Measurements from ENCODE around the gene MGLL.
A peak's percentile ranks its signal among the peaks of the same experiment; 100 is the strongest.

The MGLL gene

GRCh38 chr3:127733781-127734180 lies 88.5 kb downstream of the MGLL start:
- Histone ChIP-seq H3K27ac (ENCODE audit: low read length) (no peak overlapping the region), H3K9me3 (ENCODE audit: control insufficient read depth, insufficient read depth, low read length) (no peaks in the 10 kb centered on the region), H3K4me3 (ENCODE audit: low read length) (no peak overlapping the region), H3K36me3 (ENCODE audit: control insufficient read depth, insufficient read depth, low read length) (no peaks in the 10 kb centered on the region), H3K4me1 (ENCODE audit: control insufficient read depth, insufficient read depth, low read length) (peaks cover 3% of the 10 kb centered on the region; the same call in 1 of the 2 replicates), H3K27me3 (ENCODE audit: control insufficient read depth, insufficient read depth, low read length) (no peaks in the 10 kb centered on the region)
- DNase-seq (ENCODE audit: low read depth, low spot score) = no peak
- WGBS (ENCODE audit: insufficient coverage, insufficient read length) = no CpG with 5 or more reads among the region's 10 CpGs

- DNase-seq (ENCODE audit: low read depth, low spot score) = no peak
- no peak overlapping the region for H3K4me3 ChIP-seq (ENCODE audit: low read length)
- no peaks in the 10 kb centered on the region for H3K9me3 ChIP-seq (ENCODE audit: control insufficient read depth, insufficient read depth, low read length)
- H3K27ac ChIP-seq (ENCODE audit: low read length) = no peak overlapping the region
- WGBS (ENCODE audit: insufficient coverage, insufficient read length) = no CpG with 5 or more reads among the region's 9 CpGs
- H3K4me1 ChIP-seq (ENCODE audit: control insufficient read depth, insufficient read depth, low read length) = peaks cover 3% of the 10 kb centered on the region; the same call in 1 of the 2 replicates
- no peaks in the 10 kb centered on the region for H3K36me3 ChIP-seq (ENCODE audit: control insufficient read depth, insufficient read depth, low read length)
- no peaks in the 10 kb centered on the region for H3K27me3 ChIP-seq (ENCODE audit: control insufficient read depth, insufficient read depth, low read length)
These were observed 89.4 kb downstream of the MGLL start for GRCh38 chr3:127732879-127733350.

GRCh38 chr3:127732303-127732702 lies 90.0 kb downstream of the MGLL start:
- Histone ChIP-seq H3K9me3 (ENCODE audit: control insufficient read depth, insufficient read depth, low read length) (no peaks in the 10 kb centered on the region), H3K4me3 (ENCODE audit: low read length) (no peak overlapping the region), H3K4me1 (ENCODE audit: control insufficient read depth, insufficient read depth, low read length) (peaks cover 3% of the 10 kb centered on the region; the same call in 1 of the 2 replicates), H3K27ac (ENCODE audit: low read length) (no peak overlapping the region), H3K27me3 (ENCODE audit: control insufficient read depth, insufficient read depth, low read length) (no peaks in the 10 kb centered on the region), H3K36me3 (ENCODE audit: control insufficient read depth, insufficient read depth, low read length) (no peaks in the 10 kb centered on the region)
- no CpG with 5 or more reads among the region's 4 CpGs for WGBS (ENCODE audit: insufficient coverage, insufficient read length)
- peak; percentile 29 for DNase-seq (ENCODE audit: low read depth, low spot score)

GRCh38 chr3:127731546-127732289 lies 90.6 kb downstream of the MGLL start:
- Histone ChIP-seq H3K4me1 (ENCODE audit: control insufficient read depth, insufficient read depth, low read length) (peaks cover 3% of the 10 kb centered on the region; the same call in 1 of the 2 replicates), H3K4me3 (ENCODE audit: low read length) (no peak overlapping the region), H3K27ac (ENCODE audit: low read length) (no peak overlapping the region), H3K9me3 (ENCODE audit: control insufficient read depth, insufficient read depth, low read length) (no peaks in the 10 kb centered on the region), H3K36me3 (ENCODE audit: control insufficient read depth, insufficient read depth, low read length) (no peaks in the 10 kb centered on the region), H3K27me3 (ENCODE audit: control insufficient read depth, insufficient read depth, low read length) (no peaks in the 10 kb centered on the region)
- no peak for DNase-seq (ENCODE audit: low read depth, low spot score)
- no CpG with 5 or more reads among the region's 12 CpGs for WGBS (ENCODE audit: insufficient coverage, insufficient read length)

GRCh38 chr3:127730666-127731295 lies 91.5 kb downstream of the MGLL start:
- no peak for DNase-seq (ENCODE audit: low read depth, low spot score)
- H3K27me3 ChIP-seq (ENCODE audit: control insufficient read depth, insufficient read depth, low read length) = no peaks in the 10 kb centered on the region
- H3K36me3 ChIP-seq (ENCODE audit: control insufficient read depth, insufficient read depth, low read length) = no peaks in the 10 kb centered on the region
- no peaks in the 10 kb centered on the region for H3K9me3 ChIP-seq (ENCODE audit: control insufficient read depth, insufficient read depth, low read length)
- WGBS (ENCODE audit: insufficient coverage, insufficient read length) = no CpG with 5 or more reads among the region's 6 CpGs
- no peak overlapping the region for H3K27ac ChIP-seq (ENCODE audit: low read length)
- peaks cover 3% of the 10 kb centered on the region; the same call in 1 of the 2 replicates for H3K4me1 ChIP-seq (ENCODE audit: control insufficient read depth, insufficient read depth, low read length)
- no peak overlapping the region for H3K4me3 ChIP-seq (ENCODE audit: low read length)

- DNase-seq (ENCODE audit: low read depth, low spot score) = no peak
- Histone ChIP-seq H3K4me1 (ENCODE audit: control insufficient read depth, insufficient read depth, low read length) (peaks cover 3% of the 10 kb centered on the region; the same call in 1 of the 2 replicates), H3K4me3 (ENCODE audit: low read length) (no peak overlapping the region), H3K27ac (ENCODE audit: low read length) (no peak overlapping the region), H3K36me3 (ENCODE audit: control insufficient read depth, insufficient read depth, low read length) (no peaks in the 10 kb centered on the region), H3K9me3 (ENCODE audit: control insufficient read depth, insufficient read depth, low read length) (no peaks in the 10 kb centered on the region), H3K27me3 (ENCODE audit: control insufficient read depth, insufficient read depth, low read length) (no peaks in the 10 kb centered on the region)
- WGBS (ENCODE audit: insufficient coverage, insufficient read length) = no CpG with 5 or more reads among the region's 8 CpGs
These were observed 92.1 kb downstream of the MGLL start for GRCh38 chr3:127730171-127730570.

- H3K27ac ChIP-seq (ENCODE audit: low read length) = no peak overlapping the region
- H3K27me3 ChIP-seq (ENCODE audit: control insufficient read depth, insufficient read depth, low read length) = no peaks in the 10 kb centered on the region
- H3K9me3 ChIP-seq (ENCODE audit: control insufficient read depth, insufficient read depth, low read length) = no peaks in the 10 kb centered on the region
- H3K4me3 ChIP-seq (ENCODE audit: low read length) = no peak overlapping the region
- H3K36me3 ChIP-seq (ENCODE audit: control insufficient read depth, insufficient read depth, low read length) = no peaks in the 10 kb centered on the region
- WGBS (ENCODE audit: insufficient coverage, insufficient read length) = no CpG with 5 or more reads among the region's 4 CpGs
- no peak for DNase-seq (ENCODE audit: low read depth, low spot score)
- H3K4me1 ChIP-seq (ENCODE audit: control insufficient read depth, insufficient read depth, low read length) = peaks cover 3% of the 10 kb centered on the region; the same call in 1 of the 2 replicates
These were observed 92.7 kb downstream of the MGLL start for GRCh38 chr3:127729556-127730056.

GRCh38 chr3:127728417-127729015 lies 93.8 kb downstream of the MGLL start:
- Histone ChIP-seq H3K9me3 (ENCODE audit: control insufficient read depth, insufficient read depth, low read length) (no peaks in the 10 kb centered on the region), H3K4me1 (ENCODE audit: control insufficient read depth, insufficient read depth, low read length) (peaks cover 3% of the 10 kb centered on the region; the same call in 1 of the 2 replicates), H3K36me3 (ENCODE audit: control insufficient read depth, insufficient read depth, low read length) (no peaks in the 10 kb centered on the region), H3K27ac (ENCODE audit: low read length) (no peak overlapping the region), H3K4me3 (ENCODE audit: low read length) (no peak overlapping the region), H3K27me3 (ENCODE audit: control insufficient read depth, insufficient read depth, low read length) (no peaks in the 10 kb centered on the region)
- WGBS (ENCODE audit: insufficient coverage, insufficient read length) = no CpG with 5 or more reads among the region's 7 CpGs
- no peak for DNase-seq (ENCODE audit: low read depth, low spot score)

GRCh38 chr3:127726894-127727293 lies 95.4 kb downstream of the MGLL start:
- no peak for DNase-seq (ENCODE audit: low read depth, low spot score)
- 100% methylated on average over 1 of the region's 3 CpGs for WGBS (ENCODE audit: insufficient coverage, insufficient read length)
- H3K27ac ChIP-seq (ENCODE audit: low read length) = no peak overlapping the region

GRCh38 chr3:127723011-127723567 lies 99.2 kb downstream of the MGLL start:
- Histone ChIP-seq H3K27me3 (ENCODE audit: control insufficient read depth, insufficient read depth, low read length) (no peaks in the 10 kb centered on the region), H3K36me3 (ENCODE audit: control insufficient read depth, insufficient read depth, low read length) (no peaks in the 10 kb centered on the region), H3K9me3 (ENCODE audit: control insufficient read depth, insufficient read depth, low read length) (no peaks in the 10 kb centered on the region), H3K4me1 (ENCODE audit: control insufficient read depth, insufficient read depth, low read length) (0 out of 2 replicates have a peak, but pooled peaks cover 1% of the 10 kb centered on the region), H3K27ac (ENCODE audit: low read length) (no peak overlapping the region), H3K4me3 (ENCODE audit: low read length) (no peak overlapping the region)
- no peak for DNase-seq (ENCODE audit: low read depth, low spot score)
- WGBS (ENCODE audit: insufficient coverage, insufficient read length) = no CpG with 5 or more reads among the region's 11 CpGs

More at GRCh38 chr3:127726894-127727293, 95.4 kb downstream of the MGLL start:
- Histone ChIP-seq H3K27me3 (ENCODE audit: control insufficient read depth, insufficient read depth, low read length) (no peaks in the 10 kb centered on the region), H3K4me3 (ENCODE audit: low read length) (no peak overlapping the region), H3K36me3 (ENCODE audit: control insufficient read depth, insufficient read depth, low read length) (no peaks in the 10 kb centered on the region), H3K9me3 (ENCODE audit: control insufficient read depth, insufficient read depth, low read length) (no peaks in the 10 kb centered on the region), H3K4me1 (ENCODE audit: control insufficient read depth, insufficient read depth, low read length) (0 out of 2 replicates have a peak, but pooled peaks cover 1% of the 10 kb centered on the region)
